Activated naive CD4-positive, alpha-beta T cell treated with anti-CD3 and anti-CD28 coated beads, Interleukin-2, amount 10 ng/mL, durations not matched to agents 7 days and 5 days (primary cell): ENCODE results near the gene ABCC3.

Experiments used
- CTCF ChIA-PET: fragments of 350-600 bp; sonication (Branson Sonifier 250); formaldehyde crosslinking; loops from one replicate; lab custom pipeline; 2021; ENCODE audit warnings: antibody characterized with exemption; lab: Charles Lee
- DNase-seq: peaks from one replicate; pipeline ENCODE4 v3.0.0-alpha.2; 2020
- H3K27ac Mint-ChIP-seq: one replicate; pipeline ENCODE4 v1.8.0; 2021; ENCODE audit warnings: mild to moderate bottlenecking, moderate library complexity, mixed read lengths
- H3K27me3 Mint-ChIP-seq: one replicate; pipeline ENCODE4 v1.8.0; 2021; ENCODE audit warnings: mild to moderate bottlenecking, mixed read lengths
- H3K36me3 Mint-ChIP-seq: one replicate; pipeline ENCODE4 v1.8.0; 2021; ENCODE audit warnings: mixed read lengths
- H3K4me1 Mint-ChIP-seq: one replicate; pipeline ENCODE4 v1.8.0; 2021; ENCODE audit warnings: mixed read lengths
- H3K4me3 Mint-ChIP-seq: one replicate; pipeline ENCODE4 v1.8.0; 2021; ENCODE audit warnings: mild to moderate bottlenecking, moderate library complexity, mixed read lengths
- H3K9me3 Mint-ChIP-seq: one replicate; pipeline ENCODE4 v1.8.0; 2021; ENCODE audit warnings: mixed read lengths

ABCC3 gene

GRCh38 chr17:50634224-50634914, at the start of gene ABCC3:
Gene ABCC3, plus strand, starts transcription at chr17:50634881. Its CDS starts 56 bp downstream, at chr17:50634937.
- DNase-seq: peak; percentile 23
- CTCF ChIA-PET: no interaction called here
- Mint-ChIP-seq H3K27me3 (peaks cover 99% of the 10 kb centered on the region), H3K4me1 (no peaks in the 10 kb centered on the region), H3K4me3 (no peak within 1 kb of the TSS), H3K36me3 (no peaks in the 10 kb centered on the region), H3K27ac (no peak within 1 kb of the TSS), H3K9me3 (no peaks in the 10 kb centered on the region)

GRCh38 chr17:50585346-50585745, 49.3 kb upstream of the ABCC3 start:
- no peak overlapping the region for H3K27ac Mint-ChIP-seq
- H3K9me3 Mint-ChIP-seq: no peaks in the 10 kb centered on the region
- no peak for DNase-seq
- peaks cover 65% of the 10 kb centered on the region for H3K27me3 Mint-ChIP-seq
- no peaks in the 10 kb centered on the region for H3K36me3 Mint-ChIP-seq
- no peaks in the 10 kb centered on the region for H3K4me1 Mint-ChIP-seq
- CTCF ChIA-PET: interaction anchor here (1.5 kb wide), 1 partner anchor 38 kb away, joined by 3 read pairs; the partner anchor contains the start of gene SPATA20
- H3K4me3 Mint-ChIP-seq: no peak overlapping the region

- DNase-seq: no peak
- Mint-ChIP-seq H3K36me3 (no peaks in the 10 kb centered on the region), H3K4me1 (no peaks in the 10 kb centered on the region), H3K9me3 (no peaks in the 10 kb centered on the region), H3K27ac (no peak overlapping the region), H3K27me3 (peaks cover 61% of the 10 kb centered on the region), H3K4me3 (no peak overlapping the region)
- CTCF ChIA-PET: interaction anchor here (0.8 to 1.5 kb wide), 2 partner anchors 10 to 39 kb away, joined by 3 read pairs; partner anchors contain the start of gene SPATA20
These were observed 48.8 kb upstream of the ABCC3 start for GRCh38 chr17:50585891-50586290.

GRCh38 chr17:50586421-50587247, 48.0 kb upstream of the ABCC3 start:
- no peaks in the 10 kb centered on the region for H3K4me1 Mint-ChIP-seq
- CTCF ChIA-PET: interaction anchor here (0.8 to 1.5 kb wide), 2 partner anchors 11 to 39 kb away, joined by 3 read pairs; partner anchors contain the start of gene SPATA20
- peaks cover 54% of the 10 kb centered on the region for H3K27me3 Mint-ChIP-seq
- DNase-seq: no peak
- no peaks in the 10 kb centered on the region for H3K9me3 Mint-ChIP-seq
- H3K36me3 Mint-ChIP-seq: no peaks in the 10 kb centered on the region
- no peak overlapping the region for H3K27ac Mint-ChIP-seq
- no peak overlapping the region for H3K4me3 Mint-ChIP-seq

- no peak for DNase-seq
- Mint-ChIP-seq H3K36me3 (no peaks in the 10 kb centered on the region), H3K27me3 (peaks cover 53% of the 10 kb centered on the region), H3K27ac (no peak overlapping the region), H3K4me1 (no peaks in the 10 kb centered on the region), H3K9me3 (no peaks in the 10 kb centered on the region), H3K4me3 (no peak overlapping the region)
- CTCF ChIA-PET: no interaction called here
These were observed 47.1 kb upstream of the ABCC3 start for GRCh38 chr17:50587571-50587970.

- H3K9me3 Mint-ChIP-seq: no peaks in the 10 kb centered on the region
- no peak overlapping the region for H3K27ac Mint-ChIP-seq
- H3K27me3 Mint-ChIP-seq: peaks cover 47% of the 10 kb centered on the region
- H3K4me1 Mint-ChIP-seq: no peaks in the 10 kb centered on the region
- H3K4me3 Mint-ChIP-seq: no peak overlapping the region
- no peaks in the 10 kb centered on the region for H3K36me3 Mint-ChIP-seq
- no peak for DNase-seq
- CTCF ChIA-PET: interaction anchor here (0.9 to 1.4 kb wide), 2 partner anchors 42 to 86 kb away, joined by 3 to 4 read pairs; no protein-coding TSS in a partner anchor
These were observed 46.2 kb upstream of the ABCC3 start for GRCh38 chr17:50588391-50589049.

- no peaks in the 10 kb centered on the region for H3K4me1 Mint-ChIP-seq
- no peak overlapping the region for H3K27ac Mint-ChIP-seq
- CTCF ChIA-PET: interaction anchor here (1.4 kb wide), 1 partner anchor 41 kb away, joined by 4 read pairs; no protein-coding TSS in a partner anchor
- DNase-seq: no peak
- H3K9me3 Mint-ChIP-seq: no peaks in the 10 kb centered on the region
- H3K36me3 Mint-ChIP-seq: no peaks in the 10 kb centered on the region
- peaks cover 40% of the 10 kb centered on the region for H3K27me3 Mint-ChIP-seq
- no peak overlapping the region for H3K4me3 Mint-ChIP-seq
These were observed 45.5 kb upstream of the ABCC3 start for GRCh38 chr17:50589095-50589705.

- Mint-ChIP-seq H3K27ac (no peak overlapping the region), H3K4me1 (no peaks in the 10 kb centered on the region), H3K27me3 (peaks cover 29% of the 10 kb centered on the region), H3K4me3 (no peak overlapping the region), H3K36me3 (no peaks in the 10 kb centered on the region), H3K9me3 (no peaks in the 10 kb centered on the region)
- DNase-seq: no peak
- CTCF ChIA-PET: no interaction called here
These were observed 43.5 kb upstream of the ABCC3 start for GRCh38 chr17:50590946-50591737.

GRCh38 chr17:50593321-50593720, 41.4 kb upstream of the ABCC3 start:
- no peak overlapping the region for H3K4me3 Mint-ChIP-seq
- H3K4me1 Mint-ChIP-seq: no peaks in the 10 kb centered on the region
- H3K27me3 Mint-ChIP-seq: peaks cover 14% of the 10 kb centered on the region
- no peaks in the 10 kb centered on the region for H3K9me3 Mint-ChIP-seq
- no peaks in the 10 kb centered on the region for H3K36me3 Mint-ChIP-seq
- DNase-seq: no peak
- H3K27ac Mint-ChIP-seq: no peak overlapping the region
- CTCF ChIA-PET: no interaction called here

GRCh38 chr17:50594128-50594823, 40.4 kb upstream of the ABCC3 start:
- Mint-ChIP-seq H3K4me1 (no peaks in the 10 kb centered on the region), H3K36me3 (no peaks in the 10 kb centered on the region), H3K9me3 (no peaks in the 10 kb centered on the region), H3K4me3 (no peak overlapping the region), H3K27ac (no peak overlapping the region), H3K27me3 (peaks cover 14% of the 10 kb centered on the region)
- CTCF ChIA-PET: no interaction called here
- DNase-seq: no peak

GRCh38 chr17:50594892-50595291, 39.8 kb upstream of the ABCC3 start:
- no peak for DNase-seq
- CTCF ChIA-PET: no interaction called here
- H3K9me3 Mint-ChIP-seq: no peaks in the 10 kb centered on the region
- no peak overlapping the region for H3K4me3 Mint-ChIP-seq
- peaks cover 14% of the 10 kb centered on the region for H3K27me3 Mint-ChIP-seq
- no peaks in the 10 kb centered on the region for H3K4me1 Mint-ChIP-seq
- no peaks in the 10 kb centered on the region for H3K36me3 Mint-ChIP-seq
- H3K27ac Mint-ChIP-seq: no peak overlapping the region

GRCh38 chr17:50596191-50597037, 38.3 kb upstream of the ABCC3 start:
- H3K27ac Mint-ChIP-seq: no peak overlapping the region
- DNase-seq: no peak
- CTCF ChIA-PET: interaction anchor here (1.3 kb wide), 1 partner anchor 20 kb away, joined by 4 read pairs; no protein-coding TSS in a partner anchor
- peaks cover 15% of the 10 kb centered on the region for H3K27me3 Mint-ChIP-seq
- no peaks in the 10 kb centered on the region for H3K36me3 Mint-ChIP-seq
- H3K4me3 Mint-ChIP-seq: no peak overlapping the region
- no peaks in the 10 kb centered on the region for H3K4me1 Mint-ChIP-seq
- no peaks in the 10 kb centered on the region for H3K9me3 Mint-ChIP-seq
